ENCODE data around the gene TSR1.

TSR1 gene

DNA sequence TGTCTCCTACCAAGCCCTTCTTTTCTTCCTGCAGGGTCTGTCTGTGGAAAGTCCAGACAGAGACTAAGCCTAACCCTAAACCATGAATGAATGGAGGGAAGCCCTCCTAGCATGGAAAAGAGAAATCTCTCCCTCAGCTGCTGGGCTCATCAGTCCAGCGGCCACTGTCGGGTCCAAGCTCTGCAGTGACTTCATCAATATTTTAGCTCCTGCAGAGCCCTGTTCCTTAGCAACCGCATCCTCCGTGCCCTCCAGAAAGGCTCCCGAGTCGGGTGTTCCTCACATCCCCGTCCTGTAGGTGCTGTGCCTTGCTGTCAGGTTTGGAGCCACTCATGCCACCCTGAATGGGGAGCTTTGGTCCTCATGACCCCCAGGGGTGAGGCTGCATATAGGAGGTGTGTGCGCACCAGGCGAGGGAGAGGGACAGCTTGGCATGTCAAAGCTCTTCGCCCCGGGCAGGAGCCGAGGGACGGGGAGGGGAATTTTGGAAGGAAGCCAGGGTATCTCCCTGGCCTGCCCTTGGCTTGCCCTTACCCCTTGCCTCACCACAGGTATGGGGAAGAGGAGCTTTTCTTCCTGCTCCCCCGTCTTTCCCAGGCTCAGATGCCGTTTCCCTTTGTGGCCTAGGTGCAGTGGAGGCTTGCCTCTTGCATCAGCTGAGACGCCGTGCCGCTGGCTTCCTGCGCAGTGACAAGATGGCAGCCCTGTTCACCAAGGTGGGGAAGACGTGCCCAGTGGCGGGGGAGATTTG, 24.9 kb upstream of the TSR1 start:
- no peak for DNase-seq

GRCh38 chr17:2357931-2358434, 21.7 kb upstream of the TSR1 start:
- H3K79me2 ChIP-seq (ENCODE audit: insufficient read depth, low read length), result 0 out of 2 replicates have a peak, but pooled peaks cover 4% of the 10 kb centered on the region
- H4K20me1 ChIP-seq (ENCODE audit: insufficient read depth, low read length), result peaks cover 22% of the 10 kb centered on the region
- H3K4me1 ChIP-seq (ENCODE audit: insufficient read depth, low read length), result peaks cover 9% of the 10 kb centered on the region
- H2AFZ ChIP-seq (ENCODE audit: low read depth, low read length), result no peak overlapping the region
- H3K27me3 ChIP-seq (ENCODE audit: insufficient read depth, low read length, poor library complexity), result no peaks in the 10 kb centered on the region
- DNase-seq, result no peak
- no peaks in the 10 kb centered on the region for H3K9me3 ChIP-seq (ENCODE audit: insufficient read depth, low read length, severe bottlenecking)
- H3K27ac ChIP-seq (ENCODE audit: low read length), result no peak overlapping the region
- no peak overlapping the region for H3K4me3 ChIP-seq (ENCODE audit: low read depth in 1 of 2, low read length in 2 of 2)
- no peak overlapping the region for H3K4me2 ChIP-seq (ENCODE audit: insufficient read depth, low read length)
- ATAC-seq (ENCODE audit: insufficient read depth, low read depth), result no peak
- peaks cover 35% of the 10 kb centered on the region for H3K36me3 ChIP-seq (ENCODE audit: insufficient read depth, low read length)
- no peak overlapping the region for H3K9ac ChIP-seq (ENCODE audit: low read depth, low read length)
- TF ChIP-seq EZH2 (IDR thresholded peaks at IDR 0.05; ENCODE audit: borderline replicate concordance, low read depth, low read length, severe bottlenecking) (no peak), CTCF (IDR thresholded peaks at IDR 0.05; ENCODE audit: borderline replicate concordance, extremely low read depth, low read length, poor library complexity, severe bottlenecking) (no peak)

More for the DNA sequence above, 24.9 kb upstream of the TSR1 start:
- no peak overlapping the region for H2AFZ ChIP-seq (ENCODE audit: low read depth, low read length)
- no peak for ATAC-seq (ENCODE audit: insufficient read depth, low read depth)
- H3K4me2 ChIP-seq (ENCODE audit: insufficient read depth, low read length), result no peak overlapping the region
- H3K9me3 ChIP-seq (ENCODE audit: insufficient read depth, low read length, severe bottlenecking), result no peaks in the 10 kb centered on the region
- no peaks in the 10 kb centered on the region for H3K4me1 ChIP-seq (ENCODE audit: insufficient read depth, low read length)
- no peak overlapping the region for H3K27ac ChIP-seq (ENCODE audit: low read length)
- H3K27me3 ChIP-seq (ENCODE audit: insufficient read depth, low read length, poor library complexity), result no peaks in the 10 kb centered on the region
- 0 out of 2 replicates have a peak, but pooled peaks cover 4% of the 10 kb centered on the region for H3K79me2 ChIP-seq (ENCODE audit: insufficient read depth, low read length)
- H4K20me1 ChIP-seq (ENCODE audit: insufficient read depth, low read length), result peaks cover 19% of the 10 kb centered on the region
- H3K36me3 ChIP-seq (ENCODE audit: insufficient read depth, low read length), result peaks cover 64% of the 10 kb centered on the region
- no peak overlapping the region for H3K4me3 ChIP-seq (ENCODE audit: low read depth in 1 of 2, low read length in 2 of 2)
- no peak overlapping the region for H3K9ac ChIP-seq (ENCODE audit: low read depth, low read length)
- TF ChIP-seq EZH2 (IDR thresholded peaks at IDR 0.05; ENCODE audit: borderline replicate concordance, low read depth, low read length, severe bottlenecking), result no peak
- TF ChIP-seq CTCF (IDR thresholded peaks at IDR 0.05; ENCODE audit: borderline replicate concordance, extremely low read depth, low read length, poor library complexity, severe bottlenecking), result no peak

GRCh38 chr17:2357237-2357636, 21.0 kb upstream of the TSR1 start:
- TF ChIP-seq CTCF (IDR thresholded peaks at IDR 0.05; ENCODE audit: borderline replicate concordance, extremely low read depth, low read length, poor library complexity, severe bottlenecking) (no peak), EZH2 (IDR thresholded peaks at IDR 0.05; ENCODE audit: borderline replicate concordance, low read depth, low read length, severe bottlenecking) (no peak)
- ATAC-seq (ENCODE audit: insufficient read depth, low read depth), result no peak
- no peak for DNase-seq

More at GRCh38 chr17:2357237-2357636, 21.0 kb upstream of the TSR1 start:
- Histone ChIP-seq H3K27me3 (ENCODE audit: insufficient read depth, low read length, poor library complexity) (no peaks in the 10 kb centered on the region), H3K36me3 (ENCODE audit: insufficient read depth, low read length) (peaks cover 29% of the 10 kb centered on the region), H3K9ac (ENCODE audit: low read depth, low read length) (no peak overlapping the region), H4K20me1 (ENCODE audit: insufficient read depth, low read length) (peaks cover 25% of the 10 kb centered on the region), H3K4me1 (ENCODE audit: insufficient read depth, low read length) (peaks cover 11% of the 10 kb centered on the region), H3K4me3 (ENCODE audit: low read depth in 1 of 2, low read length in 2 of 2) (no peak overlapping the region), H3K9me3 (ENCODE audit: insufficient read depth, low read length, severe bottlenecking) (no peaks in the 10 kb centered on the region), H3K4me2 (ENCODE audit: insufficient read depth, low read length) (no peak overlapping the region), H2AFZ (ENCODE audit: low read depth, low read length) (no peak overlapping the region), H3K27ac (ENCODE audit: low read length) (no peak overlapping the region), H3K79me2 (ENCODE audit: insufficient read depth, low read length) (0 out of 2 replicates have a peak, but pooled peaks cover 4% of the 10 kb centered on the region)

Measured in DND-41 (cell line).